GM12878 (cell line): ENCODE results near the gene EGR4. TPM values are rescaled to one million over a fixed set of nuclear protein-coding genes. Genes with fewer than 3 reads are reported as not detected.

Source experiments
- BHLHE40 ChIP-seq, 2 experiments: fragments of 450-650 bp in 1 of 2; IDR thresholded peaks; 2 replicates each; pipeline ENCODE4 v1.6.1; 2011 to 2017; ENCODE audit warnings: low read depth in 2 of 2, borderline replicate concordance in 1 of 2, improper control_type of control experiment in 1 of 2, low read length in 1 of 2, mild to moderate bottlenecking in 1 of 2
- CREB1 ChIP-seq: IDR thresholded peaks from 2 replicates; pipeline ENCODE4 v1.6.1; 2012; ENCODE audit warnings: low read depth, mild to moderate bottlenecking, inconsistent platforms
- DPF2 ChIP-seq: fragments of 450-650 bp; IDR thresholded peaks from 2 replicates; pipeline ENCODE4 v1.6.1; 2017; ENCODE audit warnings: mild to moderate bottlenecking
- E2F4 ChIP-seq: IDR thresholded peaks from 2 replicates; pipeline ENCODE4 v1.6.1; 2012; ENCODE audit warnings: low read depth, low read length, improper control_type of control experiment
- EGR1 ChIP-seq, 2 experiments: IDR thresholded peaks; 1 replicate in 1 of 2; 2 replicates in 1 of 2; pipeline ENCODE4 v1.6.1; 2011 to 2012; ENCODE audit warnings: low read depth in 2 of 2, low read length in 2 of 2, borderline replicate concordance in 1 of 2, mild to moderate bottlenecking in 1 of 2, moderate library complexity in 1 of 2
- JUNB ChIP-seq: IDR thresholded peaks from 2 replicates; pipeline ENCODE4 v1.6.1; 2016; ENCODE audit warnings: antibody characterized with exemption, mild to moderate bottlenecking
- MYC ChIP-seq: IDR thresholded peaks from 2 replicates; pipeline ENCODE4 v1.6.1; 2011; ENCODE audit warnings: mild to moderate bottlenecking, low read length, moderate library complexity, inconsistent platforms; ENCODE audit not compliant: insufficient read depth, insufficient replicate concordance, insufficient read length, severe bottlenecking
- NFYB ChIP-seq: IDR thresholded peaks from 2 replicates; pipeline ENCODE4 v1.6.1; 2011; ENCODE audit warnings: low read depth, mild to moderate bottlenecking, low read length, improper control_type of control experiment, moderate library complexity; ENCODE audit not compliant: insufficient read depth
- NR2F1 ChIP-seq: fragments of 450-650 bp; conservative IDR thresholded peaks from 2 replicates; pipeline ENCODE4 v1.6.1; 2017; ENCODE audit warnings: mild to moderate bottlenecking
- NRF1 ChIP-seq: conservative IDR thresholded peaks from 2 replicates; pipeline ENCODE4 v1.6.1; 2011; ENCODE audit warnings: mild to moderate bottlenecking, low read depth, low read length, improper control_type of control experiment
- PAX5 ChIP-seq: IDR thresholded peaks from 2 replicates; pipeline ENCODE4 v1.6.1; 2011; ENCODE audit warnings: low read depth, low read length, borderline replicate concordance
- RB1 ChIP-seq: fragments of 450-650 bp; formaldehyde crosslinking; IDR thresholded peaks from 2 replicates; pipeline ENCODE4 v1.6.1; 2017; ENCODE audit warnings: mild to moderate bottlenecking, borderline replicate concordance
- RBBP5 ChIP-seq: fragments of 200-600 bp; sonication (generic); conservative IDR thresholded peaks from 2 replicates; pipeline ENCODE4 v1.6.1; 2016
- SIN3A ChIP-seq: IDR thresholded peaks from 2 replicates; pipeline ENCODE4 v1.6.1; 2012; ENCODE audit warnings: low read depth, low read length, improper control_type of control experiment
- SPI1 ChIP-seq: IDR thresholded peaks from 2 replicates; pipeline ENCODE4 v1.6.1; 2011; ENCODE audit warnings: low read depth, mild to moderate bottlenecking, low read length, moderate library complexity, borderline replicate concordance; ENCODE audit not compliant: insufficient read depth
- TAF1 ChIP-seq: IDR thresholded peaks from 2 replicates; pipeline ENCODE4 v1.6.1; 2011; ENCODE audit warnings: mild to moderate bottlenecking, low read depth, low read length, borderline replicate concordance
- TARDBP ChIP-seq: IDR thresholded peaks from 2 replicates; pipeline ENCODE4 v1.6.1; 2016; ENCODE audit warnings: borderline replicate concordance
- TBL1XR1 ChIP-seq: IDR thresholded peaks from 2 replicates; pipeline ENCODE4 v1.6.1; 2012; ENCODE audit warnings: low read depth, low read length, improper control_type of control experiment
- TCF3 ChIP-seq: IDR thresholded peaks from 2 replicates; pipeline ENCODE4 v1.6.1; 2012; ENCODE audit warnings: low read depth, mild to moderate bottlenecking, low read length, borderline replicate concordance; ENCODE audit not compliant: insufficient read depth
- YBX1 ChIP-seq: fragments of 450-650 bp; IDR thresholded peaks from 2 replicates; pipeline ENCODE4 v1.6.1; 2016; ENCODE audit warnings: antibody characterized with exemption
- ZNF274 ChIP-seq: IDR thresholded peaks from one replicate; pipeline ENCODE4 v1.8.0; 2011; ENCODE audit not compliant: insufficient read length, insufficient read depth
- ZNF687 ChIP-seq: fragments of 450-650 bp; IDR thresholded peaks from 2 replicates; pipeline ENCODE4 v1.6.1; 2017; ENCODE audit warnings: mild to moderate bottlenecking, moderate library complexity
- polyA plus RNA-seq, 11 experiments: library from polyadenylated mRNA; depleted of rRNA in 4 of 11; unstranded in 6 of 11; stranded (reverse) in 5 of 11; fragments of >200 nt; fragmentation: Nextera tagmentation in 4 of 11; fragmentation: Illumina TruSeq in 1 of 11; extraction: Ambion mirVana in 4 of 11; extraction: Trizol in 1 of 11; gene quantifications; 1 replicate in 1 of 11; 2 replicates in 10 of 11; pipeline versions ENCODE4 v1.2.1 to v1.2.3, GENCODE V29; 2011 to 2016; ENCODE audit warnings: inconsistent platforms in 2 of 11, missing spikeins in 2 of 11, low read depth in 1 of 11
- total RNA-seq, 4 experiments: library from RNA; depleted of rRNA in 3 of 4; stranded (reverse); fragments of >200 nt in 3 of 4; fragmentation: Illumina TruSeq in 1 of 4; extraction: Trizol in 1 of 4; gene quantifications; 2 replicates each; pipeline versions ENCODE4 v1.2.1 to v1.2.3, GENCODE V29; 2013 to 2021
- TF ChIP-seq, protein P1 (sequence below): fragments of 450-650 bp; IDR thresholded peaks from 2 replicates; pipeline ENCODE4 v1.6.1; 2016; ENCODE audit warnings: mild to moderate bottlenecking
- TF ChIP-seq, protein P2 (sequence below): IDR thresholded peaks from 2 replicates; pipeline ENCODE4 v1.6.1; 2012; ENCODE audit warnings: low read depth, low read length, improper control_type of control experiment

Gene EGR4
- total and polyA plus RNA-seq, 10 of the 15 experiments (the other 5 are each of a cell fraction or from before 2014, with no cell fraction given) = 0.07 TPM; not detected in 9

GRCh38 chr2:73284296-73285158, 8.8 kb downstream of the EGR4 start, which contains the start of gene FBXO41 (continued):
- TF ChIP-seq E2F4 (no peak), DPF2 (peak; percentile 39; the same call in 1 of the 2 replicates), SPI1 (no peak), NFYB (no peak), JUNB (peak; percentile 79), RB1 (no peak), BHLHE40 (IDR thresholded peaks at IDR 0.05; ENCODE audit: borderline replicate concordance in 1 of 2, low read depth in 2 of 2, low read length in 1 of 2) (peak; percentile 7 to 44; a peak in 2 of 4 replicates), SIN3A (peak; percentile 80), TCF3 (peak; percentile 50), NR2F1 (peak; percentile 90), MYC (peak; percentile 60), ZNF274 (no peak), YBX1 (no peak), TBL1XR1 (no peak; the same call in 1 of the 2 replicates), TAF1 (peak; percentile 18), TARDBP (0 out of 2 replicates have a peak, but pooled peaks have one; percentile 37), ZNF687 (no peak), EGR1 (IDR thresholded peaks at IDR 0.05; ENCODE audit: borderline replicate concordance in 1 of 2, low read depth in 2 of 2, low read length in 2 of 2) (peak in 1 of 2 experiments; percentile 87; a peak in 2 of 3 replicates), RBBP5 (no peak), NRF1 (peak; percentile 46), PAX5 (no peak), CREB1 (no peak; the same call in 1 of the 2 replicates)
- TF ChIP-seq, protein P1, sequence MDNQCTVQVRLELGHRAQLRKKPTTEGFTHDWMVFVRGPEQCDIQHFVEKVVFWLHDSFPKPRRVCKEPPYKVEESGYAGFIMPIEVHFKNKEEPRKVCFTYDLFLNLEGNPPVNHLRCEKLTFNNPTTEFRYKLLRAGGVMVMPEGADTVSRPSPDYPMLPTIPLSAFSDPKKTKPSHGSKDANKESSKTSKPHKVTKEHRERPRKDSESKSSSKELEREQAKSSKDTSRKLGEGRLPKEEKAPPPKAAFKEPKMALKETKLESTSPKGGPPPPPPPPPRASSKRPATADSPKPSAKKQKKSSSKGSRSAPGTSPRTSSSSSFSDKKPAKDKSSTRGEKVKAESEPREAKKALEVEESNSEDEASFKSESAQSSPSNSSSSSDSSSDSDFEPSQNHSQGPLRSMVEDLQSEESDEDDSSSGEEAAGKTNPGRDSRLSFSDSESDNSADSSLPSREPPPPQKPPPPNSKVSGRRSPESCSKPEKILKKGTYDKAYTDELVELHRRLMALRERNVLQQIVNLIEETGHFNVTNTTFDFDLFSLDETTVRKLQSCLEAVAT = no peak
- TF ChIP-seq, protein P2, sequence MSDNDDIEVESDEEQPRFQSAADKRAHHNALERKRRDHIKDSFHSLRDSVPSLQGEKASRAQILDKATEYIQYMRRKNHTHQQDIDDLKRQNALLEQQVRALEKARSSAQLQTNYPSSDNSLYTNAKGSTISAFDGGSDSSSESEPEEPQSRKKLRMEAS = peak; percentile 85
